Spleen (tissue), 11 donors: Measurements from ENCODE around the gene SLC23A2. TPM values are rescaled to one million over a fixed set of nuclear protein-coding genes. Genes with fewer than 3 reads are reported as not detected.

Experiments
- DNase-seq: peaks from one replicate; pipeline ENCODE4 v3.0.0-alpha.2; 2020
- H3K27ac ChIP-seq, 8 donors: fragments of 200-600 bp; sonication (generic) in 7 of 8; 1 replicate in 4 of 8; 2 replicates in 4 of 8; pipeline versions ENCODE4 v1.5.0 to v1.8.0; 2016 to 2021; ENCODE audit warnings: inconsistent platforms in 4 of 8, mild to moderate bottlenecking in 4 of 8, moderate library complexity in 1 of 8
- H3K27me3 ChIP-seq, 7 donors: fragments of 200-600 bp; sonication (generic) in 6 of 7; replicated peaks in 1 of 7; 1 replicate in 4 of 7; 2 replicates in 3 of 7; pipeline versions ENCODE4 v1.5.0 to v1.8.0; 2016 to 2021; ENCODE audit warnings: inconsistent platforms in 3 of 7, mild to moderate bottlenecking in 1 of 7
- H3K36me3 ChIP-seq, 6 donors: fragments of 200-600 bp; sonication (generic) in 5 of 6; 1 replicate in 4 of 6; 2 replicates in 2 of 6; pipeline versions ENCODE4 v1.5.0 to v1.8.0; 2016 to 2021; ENCODE audit warnings: inconsistent platforms in 2 of 6
- H3K4me1 ChIP-seq, 6 donors: fragments of 200-600 bp; sonication (generic) in 5 of 6; 1 replicate in 3 of 6; 2 replicates in 3 of 6; pipeline versions ENCODE4 v1.5.0 to v1.8.0; 2016 to 2021; ENCODE audit warnings: inconsistent platforms in 3 of 6
- H3K4me3 ChIP-seq, 8 donors: fragments of 200-600 bp; sonication (generic) in 7 of 8; 1 replicate in 4 of 8; 2 replicates in 4 of 8; pipeline versions ENCODE4 v1.5.0 to v1.8.0; 2016 to 2021; ENCODE audit warnings: inconsistent platforms in 4 of 8, mild to moderate bottlenecking in 4 of 8, moderate library complexity in 2 of 8
- H3K9me3 ChIP-seq, 8 donors: fragments of 200-600 bp; sonication (generic) in 7 of 8; 1 replicate in 4 of 8; 2 replicates in 4 of 8; pipeline versions ENCODE4 v1.5.0 to v1.8.0; 2016 to 2021; ENCODE audit warnings: inconsistent platforms in 4 of 8
- POLR2A ChIP-seq, 3 donors: fragments of 450-650 bp; IDR thresholded peaks; one replicate each; pipeline ENCODE4 v1.5.1; 2017; ENCODE audit warnings: antibody characterized with exemption in 3 of 3, mild to moderate bottlenecking in 1 of 3
- POLR2AphosphoS5 ChIP-seq, 3 donors: sonication (generic); formaldehyde crosslinking; IDR thresholded peaks; one replicate each; pipeline ENCODE4 v1.5.1; 2017; ENCODE audit warnings: antibody characterized with exemption in 3 of 3
- WGBS, 5 donors: extraction: QIAGEN DNeasy Blood & Tissue Kit in 3 of 5; methylation state at CpG; one replicate each; pipeline versions ENCODE4 v1.1.5 to v1.1.7; 2013 to 2018; 5-methylcytosine and 5-hydroxymethylcytosine counted together
- intact Hi-C: fragments of 100-400 bp; cut with DNase I; formaldehyde crosslinking; loops from one replicate; pipeline ENCODE4 v1.15.0; 2023; ENCODE audit warnings: low total_unique reads
- polyA plus RNA-seq, 3 donors: library from polyadenylated mRNA; stranded (reverse); fragments of 200-250 nt; gene quantifications; one replicate each; pipeline ENCODE4 v1.2.1, GENCODE V29; 2013
- total RNA-seq, 7 donors: library from RNA; depleted of rRNA in 3 of 7; stranded (reverse); fragments of >200 nt in 3 of 7; fragmentation: NEBNext Ultra II Directional in 4 of 7; extraction: Animal tissue kit (Norgen Biotek cat#: 25700) in 4 of 7; gene quantifications; one replicate each; pipeline versions ENCODE4 v1.1.0 to v1.2.1, GENCODE V29; 2016 to 2021
- TF ChIP-seq, protein P1 (sequence below), 11 experiments: fragments of 200-600 bp in 7 of 11; fragments of 450-650 bp in 4 of 11; sonication (generic) in 4 of 11; IDR thresholded peaks in 8 of 11; conservative IDR thresholded peaks in 3 of 11; 1 replicate in 7 of 11; 2 replicates in 4 of 11; pipeline versions ENCODE4 v1.4.0 to v1.8.0; 2016 to 2021; ENCODE audit warnings: antibody characterized with exemption in 11 of 11, inconsistent platforms in 4 of 11, mild to moderate bottlenecking in 1 of 11
- donor health status: healthy with polysubstance abuse.
- donor health status: DM: no; HTN: no; CAD: no; lungs with moderate emphysema.
- donor health status: DM: no; HTN: no; CAD: no.
- donor health status: Bipolar disorder and iron deficiency.
- donor health status: healthy.
- donor health status: DM: no; HTN: no; CAD: no.
- donor health status: DM: yes; HTN: yes; CAD: no.

SLC23A2 gene
- total and polyA plus RNA-seq, 10 donors: 5.1 to 72.0 (median 45.8) TPM

DNA sequence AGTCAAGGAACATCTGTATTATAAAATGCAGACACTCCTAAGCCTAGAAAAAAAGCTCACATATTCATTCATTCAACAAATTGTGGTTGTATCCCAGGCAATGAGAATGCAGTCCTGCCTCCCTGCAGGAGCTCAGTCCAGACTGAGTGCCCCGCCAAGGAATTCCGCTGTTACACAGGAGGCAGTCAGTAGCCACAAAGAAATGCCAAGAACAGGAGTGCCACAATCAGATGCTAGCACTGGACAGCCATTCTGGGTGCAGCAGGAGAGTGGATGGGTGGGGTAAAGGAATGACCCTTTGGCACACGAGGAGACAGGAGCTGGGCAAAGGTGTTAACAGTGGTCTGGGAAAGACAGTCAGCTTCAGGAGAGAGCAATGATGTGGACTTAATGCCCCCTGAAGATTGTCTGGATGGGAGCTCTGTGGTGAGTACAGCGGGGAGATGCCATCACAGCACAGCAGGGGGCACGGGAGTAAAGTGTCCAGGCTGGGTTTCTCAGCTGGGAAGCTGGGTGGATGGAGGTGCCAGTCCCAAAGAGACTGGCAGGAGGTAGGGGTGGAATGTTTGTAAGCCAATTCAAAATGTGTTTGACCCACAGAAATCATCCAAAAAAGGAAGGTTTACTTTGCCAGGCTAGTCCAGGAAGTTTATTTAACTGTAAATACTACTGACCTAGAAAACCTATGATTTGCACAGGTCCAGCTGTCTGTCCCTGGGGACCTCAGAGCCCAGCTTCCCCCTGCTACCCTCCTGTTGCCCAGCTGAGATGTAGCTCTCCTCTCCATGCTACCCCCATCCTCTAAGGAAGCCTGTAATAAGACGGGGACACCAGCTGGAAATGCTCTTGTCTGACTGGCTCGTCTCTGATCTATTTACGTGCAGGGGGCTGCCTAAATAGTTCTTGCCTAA, 84.1 kb downstream of the SLC23A2 start:
- TF ChIP-seq, protein P1, sequence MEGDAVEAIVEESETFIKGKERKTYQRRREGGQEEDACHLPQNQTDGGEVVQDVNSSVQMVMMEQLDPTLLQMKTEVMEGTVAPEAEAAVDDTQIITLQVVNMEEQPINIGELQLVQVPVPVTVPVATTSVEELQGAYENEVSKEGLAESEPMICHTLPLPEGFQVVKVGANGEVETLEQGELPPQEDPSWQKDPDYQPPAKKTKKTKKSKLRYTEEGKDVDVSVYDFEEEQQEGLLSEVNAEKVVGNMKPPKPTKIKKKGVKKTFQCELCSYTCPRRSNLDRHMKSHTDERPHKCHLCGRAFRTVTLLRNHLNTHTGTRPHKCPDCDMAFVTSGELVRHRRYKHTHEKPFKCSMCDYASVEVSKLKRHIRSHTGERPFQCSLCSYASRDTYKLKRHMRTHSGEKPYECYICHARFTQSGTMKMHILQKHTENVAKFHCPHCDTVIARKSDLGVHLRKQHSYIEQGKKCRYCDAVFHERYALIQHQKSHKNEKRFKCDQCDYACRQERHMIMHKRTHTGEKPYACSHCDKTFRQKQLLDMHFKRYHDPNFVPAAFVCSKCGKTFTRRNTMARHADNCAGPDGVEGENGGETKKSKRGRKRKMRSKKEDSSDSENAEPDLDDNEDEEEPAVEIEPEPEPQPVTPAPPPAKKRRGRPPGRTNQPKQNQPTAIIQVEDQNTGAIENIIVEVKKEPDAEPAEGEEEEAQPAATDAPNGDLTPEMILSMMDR (IDR thresholded peaks at IDR 0.05 in 8 of 11, conservative IDR thresholded peaks at IDR 0.05 in 3 of 11): no peak
- no peak for TF ChIP-seq POLR2AphosphoS5 (IDR thresholded peaks at IDR 0.05)
- TF ChIP-seq POLR2A (IDR thresholded peaks at IDR 0.05): no peak
- WGBS, 5 donors: 82 to 91% (median 89%) methylated on average over 8 of the region's 8 CpGs
- no peak for DNase-seq
- H3K9me3 ChIP-seq: no peaks in the 10 kb centered on the region
- no peak overlapping the region for H3K27ac ChIP-seq
- no peak overlapping the region for H3K4me3 ChIP-seq
- H3K27me3 ChIP-seq: no peaks in the 10 kb centered on the region
- peaks cover 0 to 34% (median 4%) of the 10 kb centered on the region in 6 donors for H3K36me3 ChIP-seq
- peaks cover 0 to 46% (median 16%) of the 10 kb centered on the region in 6 donors for H3K4me1 ChIP-seq
- intact Hi-C loops: no loop called here

DNA sequence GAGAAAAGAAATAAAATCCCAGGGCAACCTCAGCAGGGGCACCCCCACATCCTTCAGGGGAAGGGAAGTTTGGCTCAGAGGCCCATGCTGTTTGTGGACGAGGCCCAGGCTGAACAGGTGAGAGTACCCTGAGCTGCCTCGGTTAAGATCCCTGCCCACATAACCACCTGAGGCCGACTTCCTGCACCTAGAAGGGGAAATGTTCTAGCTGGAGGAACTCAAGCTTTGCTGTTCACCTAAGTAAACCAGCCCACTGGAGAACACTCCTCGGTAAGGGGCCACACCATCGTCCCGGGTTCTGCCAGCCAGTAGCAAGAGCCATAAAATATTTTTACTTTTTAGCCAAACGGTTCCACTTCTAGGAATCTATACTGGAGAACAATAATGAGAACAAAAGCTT, 88.2 kb downstream of the SLC23A2 start:
- H3K9me3 ChIP-seq: no peaks in the 10 kb centered on the region
- intact Hi-C loops: no loop called here
- no peak overlapping the region for H3K27ac ChIP-seq
- H3K27me3 ChIP-seq: no peaks in the 10 kb centered on the region
- TF ChIP-seq, protein P1 (IDR thresholded peaks at IDR 0.05 in 8 of 11, conservative IDR thresholded peaks at IDR 0.05 in 3 of 11): no peak
- TF ChIP-seq POLR2A (IDR thresholded peaks at IDR 0.05) (no peak), POLR2AphosphoS5 (IDR thresholded peaks at IDR 0.05) (no peak)
- H3K4me1 ChIP-seq: peaks cover 0 to 20% (median 11%) of the 10 kb centered on the region in 6 donors
- H3K4me3 ChIP-seq: no peak overlapping the region
- 83 to 91% (median 88%) methylated on average over 7 of the region's 7 CpGs for WGBS, 5 donors
- DNase-seq: no peak
- H3K36me3 ChIP-seq: peaks cover 0 to 59% (median 7%) of the 10 kb centered on the region in 6 donors

DNA sequence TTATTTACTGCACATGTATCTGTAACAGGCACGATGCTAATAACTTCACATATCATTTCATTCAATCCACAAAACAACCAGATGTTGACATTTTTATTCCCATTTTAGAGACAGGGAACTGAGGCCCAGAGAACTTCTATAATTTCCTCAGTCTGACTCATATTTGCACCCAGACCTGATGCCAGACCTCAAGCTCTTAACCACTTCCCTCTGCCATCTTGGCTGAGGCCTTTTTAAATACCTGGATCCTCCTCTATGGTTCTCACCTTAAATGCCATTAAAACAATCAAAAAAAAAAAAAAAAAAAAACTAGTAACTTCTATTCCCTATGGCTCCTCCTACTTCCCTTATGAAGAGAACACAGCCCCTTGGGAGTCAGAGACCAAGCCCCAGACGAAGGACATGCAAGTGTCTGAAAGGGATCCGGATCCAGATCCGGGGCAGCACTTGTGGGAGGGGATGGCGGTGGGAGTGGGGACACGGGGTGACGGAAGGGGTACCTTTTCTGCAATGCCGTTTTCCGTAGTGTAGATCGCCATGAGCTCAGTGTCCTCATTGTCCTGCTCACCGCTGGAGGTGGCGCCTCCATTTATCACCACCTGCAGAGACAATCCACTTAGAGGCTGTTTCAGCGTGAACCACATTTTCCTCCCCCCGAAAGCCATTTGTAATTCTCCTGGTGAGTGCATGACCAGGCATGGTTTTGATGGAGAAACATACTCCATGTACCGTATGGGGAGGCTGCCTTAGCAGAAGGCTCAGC, 88.7 kb downstream of the SLC23A2 start:
- Histone ChIP-seq H3K27ac (no peak overlapping the region), H3K36me3 (peaks cover 0 to 59% (median 7%) of the 10 kb centered on the region in 6 donors), H3K9me3 (no peaks in the 10 kb centered on the region), H3K4me1 (peaks cover 0 to 14% (median 8%) of the 10 kb centered on the region in 6 donors), H3K27me3 (no peaks in the 10 kb centered on the region), H3K4me3 (no peak overlapping the region)
- 89 to 97% (median 94%) methylated on average over 15 of the region's 15 CpGs for WGBS, 5 donors
- intact Hi-C loops: no loop called here
- no peak for DNase-seq
- no peak for TF ChIP-seq POLR2AphosphoS5 (IDR thresholded peaks at IDR 0.05)

DNA sequence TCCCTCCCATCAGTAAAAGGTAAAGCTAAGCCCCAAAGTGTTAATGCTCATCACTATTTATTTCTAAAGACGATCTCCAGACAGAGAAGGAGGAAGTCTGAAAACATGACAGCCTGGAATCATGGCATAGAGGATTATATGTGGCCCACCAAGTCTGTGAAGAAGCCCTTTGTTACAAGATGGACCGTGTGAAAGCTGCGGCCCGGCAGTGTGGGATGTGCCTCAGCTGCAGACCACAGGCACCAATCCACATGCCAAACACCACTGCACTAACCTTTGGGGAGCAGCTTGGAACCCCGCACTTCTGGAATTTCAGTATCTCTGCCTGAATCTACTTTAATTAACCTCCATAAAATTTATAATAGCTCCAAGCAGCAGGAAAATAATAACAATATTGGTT, 90.4 kb downstream of the SLC23A2 start:
- H3K9me3 ChIP-seq: no peaks in the 10 kb centered on the region
- 89 to 98% (median 92%) methylated on average over 5 of the region's 5 CpGs for WGBS, 5 donors
- no peaks in the 10 kb centered on the region for H3K27me3 ChIP-seq
- H3K27ac ChIP-seq: no peak overlapping the region
- peaks cover 0 to 67% (median 7%) of the 10 kb centered on the region in 6 donors for H3K36me3 ChIP-seq
- no peak overlapping the region for H3K4me3 ChIP-seq
- peaks cover 0 to 12% (median 4%) of the 10 kb centered on the region in 6 donors for H3K4me1 ChIP-seq
- no peak for DNase-seq
- TF ChIP-seq POLR2AphosphoS5 (IDR thresholded peaks at IDR 0.05): no peak
- no peak for TF ChIP-seq POLR2A (IDR thresholded peaks at IDR 0.05)
- TF ChIP-seq, protein P1 (IDR thresholded peaks at IDR 0.05 in 8 of 11, conservative IDR thresholded peaks at IDR 0.05 in 3 of 11): no peak
- intact Hi-C loops: no loop called here
